Medulla oblongata (tissue), 1 donor: ENCODE data around the gene HDAC4.

ENCODE experiments used
- DNase-seq: peaks from one replicate; pipeline ENCODE4 v3.0.0-alpha.2; 2015; ENCODE audit errors: extremely low spot score

Gene HDAC4

DNA sequence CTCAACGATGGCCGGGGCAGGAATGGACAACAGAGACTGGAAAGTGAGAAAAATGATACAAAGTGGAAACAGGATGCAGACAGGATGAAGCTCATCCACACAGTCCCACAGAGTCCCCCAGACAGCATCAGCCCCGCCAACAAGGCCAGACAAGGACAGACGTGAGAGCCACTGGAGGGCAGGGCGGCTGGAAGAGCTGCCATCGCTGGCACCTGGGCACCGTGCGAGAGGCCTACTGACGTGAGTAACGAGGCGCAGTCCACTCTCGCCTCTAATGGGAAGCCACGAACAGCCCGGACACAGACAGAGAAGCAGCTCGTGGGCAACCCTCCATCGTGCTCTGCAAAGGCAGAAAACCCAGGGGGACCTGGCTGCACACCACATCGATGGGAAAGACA, 17.1 kb downstream of the HDAC4 start:
- no peak for DNase-seq

DNA sequence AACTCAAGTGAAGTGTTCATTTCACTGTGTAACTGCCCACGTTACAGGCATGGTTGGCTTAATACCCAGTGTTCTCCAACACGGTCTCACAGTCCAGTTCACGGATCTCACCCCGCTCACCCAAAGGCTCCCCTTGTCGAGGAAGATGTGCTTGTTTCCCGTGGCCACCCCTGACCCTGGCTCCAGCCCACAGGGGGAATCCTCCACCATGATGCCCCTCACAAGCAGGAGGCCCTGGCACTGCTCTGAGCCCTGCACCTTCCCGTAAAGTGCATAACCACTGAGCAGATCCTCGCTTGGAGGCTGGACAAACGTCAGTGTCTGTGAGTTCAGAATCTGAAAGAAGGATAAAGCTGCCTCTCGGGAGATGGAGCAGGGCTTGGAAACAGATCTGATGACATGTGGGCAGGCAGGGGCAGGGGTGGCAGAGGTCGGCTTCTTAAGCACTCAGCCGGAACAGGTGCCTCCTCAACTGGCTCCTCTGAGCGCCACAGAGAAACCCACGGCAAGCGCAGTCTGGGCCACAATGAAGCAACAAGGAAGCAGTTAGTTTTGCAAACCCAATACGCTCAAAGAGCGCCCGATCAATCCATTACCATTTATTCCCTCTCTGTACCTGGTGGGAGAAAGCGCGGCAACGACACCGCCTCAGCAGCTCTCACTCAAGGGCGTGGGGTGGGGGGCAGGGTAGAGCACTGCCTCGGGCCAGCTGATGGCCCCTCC, 17.6 kb downstream of the HDAC4 start:
- DNase-seq, result no peak

DNA sequence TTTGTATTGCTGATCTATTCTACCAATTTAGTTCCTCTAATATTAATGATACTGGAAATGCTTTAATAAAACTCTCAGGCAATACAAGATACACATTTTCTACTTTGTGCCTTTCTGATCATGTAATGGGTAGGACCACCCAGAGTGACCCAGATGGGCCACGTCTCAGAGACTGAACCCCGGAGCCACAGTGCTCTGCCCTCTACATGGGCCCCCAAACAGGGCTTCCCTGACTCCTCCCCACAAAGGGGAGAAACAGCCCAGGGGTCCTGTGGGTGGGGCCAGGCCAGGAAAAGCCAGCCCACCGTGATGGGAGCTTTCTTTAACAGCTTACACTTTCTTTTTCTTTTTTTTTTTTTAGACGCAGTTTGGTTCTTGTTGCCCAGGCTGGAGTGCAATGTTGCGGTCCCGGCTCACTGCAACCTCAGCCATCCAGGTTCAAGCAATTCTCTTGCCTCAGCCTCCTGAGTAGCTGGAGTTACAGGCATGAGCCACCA, 18.4 kb downstream of the HDAC4 start:
- DNase-seq, result no peak

DNA sequence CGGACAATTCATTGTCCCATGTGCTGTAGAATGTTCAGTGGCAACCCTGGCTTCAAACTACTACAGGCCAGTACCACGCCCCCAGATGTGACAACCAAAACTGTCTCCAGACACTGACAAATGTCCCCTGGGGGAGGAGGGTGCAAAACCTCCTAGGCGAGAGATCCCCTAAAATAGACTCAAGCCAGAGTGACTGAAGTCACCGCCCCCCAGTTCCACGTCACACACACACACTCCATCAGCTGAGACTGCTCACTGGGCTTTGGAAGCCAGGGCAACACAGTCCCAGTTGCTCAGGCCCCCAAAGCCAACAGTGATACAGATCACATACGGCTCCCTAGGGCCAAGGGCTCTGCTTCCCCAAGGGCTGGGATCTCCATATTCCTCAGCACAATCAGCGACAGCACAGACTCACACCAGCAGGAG, 19.1 kb downstream of the HDAC4 start:
- peak; percentile 64 for DNase-seq

DNA sequence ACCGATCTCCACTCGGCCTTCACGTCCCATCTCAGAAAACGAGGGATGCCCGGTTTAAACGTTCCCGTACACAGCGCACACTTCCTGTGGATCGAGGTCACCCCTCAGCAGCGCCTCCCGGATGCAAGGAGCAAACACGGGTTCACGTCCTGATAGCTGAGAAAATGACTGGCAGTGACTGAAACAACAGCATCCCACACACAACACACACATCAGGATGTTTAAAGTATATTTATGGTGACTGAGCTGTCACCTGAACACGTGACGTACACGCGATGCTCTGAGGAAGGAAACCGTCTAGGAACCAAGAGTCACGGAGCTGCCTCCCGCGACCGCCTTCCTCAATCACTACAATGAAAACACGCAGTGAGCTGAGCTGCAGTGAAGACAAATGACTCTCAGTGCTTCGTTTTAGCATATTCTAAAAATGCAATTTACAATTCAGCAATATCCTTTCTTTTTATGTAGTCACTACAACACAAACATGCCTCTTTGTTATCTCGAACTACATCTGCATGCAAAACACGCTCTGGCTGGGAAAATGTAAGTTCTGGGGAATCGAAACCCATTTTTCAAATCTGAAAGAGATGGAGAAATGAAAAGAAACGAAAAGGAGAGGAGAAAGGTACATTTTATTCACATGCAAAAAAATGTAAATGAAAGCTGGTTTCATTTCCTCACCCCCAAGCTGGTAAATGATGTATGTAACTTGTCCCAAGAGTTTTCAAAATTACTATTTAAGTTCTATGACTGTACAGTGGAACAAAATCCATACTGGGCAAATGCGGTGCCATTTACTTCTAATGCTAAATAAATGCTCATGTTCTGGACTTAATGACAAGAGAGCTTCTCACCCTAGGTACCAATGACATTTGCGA, 19.8 kb downstream of the HDAC4 start:
- DNase-seq, result peak; percentile 86

DNA sequence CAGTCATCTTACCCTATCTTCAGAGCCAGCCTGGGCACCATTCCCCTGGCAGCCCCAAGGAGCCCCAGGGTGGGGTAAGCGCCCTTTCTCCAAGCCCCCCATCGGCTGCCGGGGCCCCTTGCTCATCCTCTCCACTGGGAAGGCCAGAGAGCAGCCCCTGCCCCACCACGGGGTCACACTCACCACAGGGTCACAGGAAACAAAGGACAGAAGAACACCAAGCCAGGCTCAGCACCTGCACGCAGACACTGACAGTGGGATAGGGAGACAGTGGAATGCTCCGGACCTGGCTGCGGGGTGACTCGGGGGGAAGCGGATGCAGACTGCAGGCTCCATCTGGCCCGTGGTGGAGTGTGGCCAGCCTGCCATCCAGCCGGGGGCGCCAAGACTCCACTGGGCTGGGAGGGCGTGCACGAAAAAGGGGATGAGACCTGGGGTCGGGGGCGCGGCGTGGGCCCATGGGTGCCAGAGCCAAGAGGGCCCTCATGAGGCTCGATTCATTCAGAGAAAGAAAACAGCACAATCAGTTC, 21.1 kb downstream of the HDAC4 start:
- no peak for DNase-seq

DNA sequence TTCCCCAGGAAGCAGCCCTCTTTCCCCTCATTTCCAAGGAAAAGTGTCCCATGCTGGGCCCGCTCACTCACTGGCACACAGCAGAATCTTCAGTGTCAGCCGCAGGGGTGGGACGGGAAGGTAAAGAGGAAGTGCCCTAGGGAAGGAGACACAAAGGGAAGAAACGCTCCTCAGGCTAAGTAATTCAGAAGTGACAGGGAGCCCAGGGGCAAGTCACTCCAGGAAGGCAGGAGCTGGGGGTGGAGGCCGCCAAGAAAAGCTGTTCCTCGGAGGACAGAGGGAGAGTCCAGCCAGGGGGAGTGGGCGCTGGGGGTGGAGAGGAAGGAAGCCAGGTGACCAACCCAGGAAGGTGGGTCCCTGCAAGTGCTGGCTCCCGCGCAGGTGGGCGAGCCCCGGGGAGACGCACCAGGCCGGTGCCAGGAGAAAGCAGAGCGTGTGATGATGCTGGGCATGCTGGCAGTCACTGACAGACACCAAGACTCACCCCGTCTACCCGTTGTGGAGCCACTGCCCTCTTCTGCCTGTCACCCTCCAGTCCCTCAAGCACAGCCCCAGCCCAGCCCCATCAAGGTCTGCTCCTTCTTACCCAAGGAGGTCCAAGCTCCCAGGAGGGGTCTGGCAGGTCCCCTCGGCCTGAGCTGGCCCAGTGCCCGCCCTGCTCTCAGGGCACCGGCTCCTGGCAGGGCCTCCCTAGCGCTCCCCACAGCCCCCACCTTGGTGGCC, 21.7 kb downstream of the HDAC4 start:
- no peak for DNase-seq

DNA sequence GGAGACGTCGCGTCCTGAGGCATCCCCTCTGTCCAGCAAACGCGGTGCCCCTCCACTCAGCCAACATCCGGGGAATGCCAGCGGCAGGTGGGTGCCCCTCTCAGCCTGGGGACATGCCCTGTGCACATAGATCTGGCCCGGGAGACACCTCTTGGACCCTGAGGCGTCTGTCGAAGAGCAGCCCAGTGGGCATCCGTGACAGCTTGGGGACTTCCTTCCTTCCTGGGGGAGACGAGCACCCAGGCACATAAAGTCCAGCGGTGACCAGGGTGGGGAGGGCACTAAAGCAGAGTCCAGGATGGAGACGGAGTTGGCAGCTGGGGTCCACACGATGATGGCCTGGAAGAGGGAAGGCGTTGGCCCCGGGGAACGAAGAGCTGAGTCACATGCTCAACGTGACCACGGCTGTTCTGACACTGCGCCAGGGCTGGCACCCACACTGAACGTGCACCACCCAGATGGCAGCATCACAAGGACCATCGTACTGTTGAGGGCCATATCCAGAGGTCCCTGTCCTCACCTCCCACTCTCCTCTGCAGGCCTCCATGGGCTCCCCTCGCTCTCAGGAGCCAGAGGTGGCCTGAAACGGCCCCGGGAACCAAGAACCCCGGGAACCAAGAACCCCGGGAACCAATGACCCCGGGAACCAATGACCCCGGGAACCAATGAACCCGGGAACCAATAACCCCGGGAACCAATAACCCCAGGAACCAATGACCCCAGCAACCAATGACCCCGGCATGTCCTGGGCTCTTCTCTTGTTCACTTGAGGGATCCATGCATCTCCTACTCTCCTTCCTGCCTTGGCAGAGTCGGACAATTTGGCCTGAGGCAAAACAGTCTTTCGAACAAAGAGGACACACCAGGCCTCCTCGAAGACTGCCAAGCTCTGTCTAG, 22.6 kb downstream of the HDAC4 start:
- DNase-seq, result no peak

DNA sequence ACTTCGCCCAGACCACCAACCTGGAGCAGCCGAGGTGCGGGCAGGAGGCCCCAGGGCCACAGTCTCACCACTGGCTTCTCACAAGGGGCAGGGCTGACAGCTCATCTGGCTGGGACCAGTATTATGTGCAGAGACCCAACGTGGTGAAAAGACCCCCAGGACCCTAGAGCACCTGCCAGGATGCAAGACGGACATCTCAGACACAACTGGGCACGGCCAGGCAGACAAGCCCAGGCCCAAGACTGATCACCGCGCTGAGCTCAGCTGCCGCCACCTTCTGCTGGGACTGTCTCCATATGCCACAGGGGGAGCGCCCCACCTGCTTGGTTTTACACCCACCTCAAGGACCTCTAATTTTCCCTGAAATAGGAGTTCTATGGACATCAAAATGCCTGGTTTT, 23.2 kb downstream of the HDAC4 start:
- DNase-seq, result no peak

DNA sequence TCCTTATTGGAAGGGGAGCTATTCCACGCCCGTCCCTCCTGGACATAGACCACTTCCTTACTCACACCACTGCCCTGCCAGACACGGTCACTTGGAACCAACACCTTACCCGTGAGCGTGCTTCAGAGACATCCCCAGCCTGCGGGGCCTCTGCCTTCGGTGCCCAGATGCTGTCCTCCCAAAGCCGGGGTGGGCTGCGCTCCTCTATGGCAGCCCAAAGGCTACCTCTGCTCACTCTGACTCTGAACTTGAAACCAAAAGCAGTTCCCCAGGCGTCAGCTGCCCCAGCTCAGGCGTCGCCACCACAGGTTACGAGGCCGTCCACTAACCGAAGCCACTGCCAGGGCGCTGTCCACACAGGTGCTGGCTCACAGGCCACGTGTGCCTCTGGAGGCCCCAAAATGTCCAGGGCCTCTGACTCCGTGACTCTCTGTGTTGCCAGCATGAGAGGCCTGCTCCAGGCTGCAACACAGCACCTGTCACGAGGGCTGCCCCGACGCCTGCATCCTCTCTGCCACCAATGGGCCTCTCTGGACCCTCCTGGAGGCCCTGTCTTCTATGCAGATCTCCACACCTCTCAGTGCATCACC, 23.8 kb downstream of the HDAC4 start:
- DNase-seq, result no peak

DNA sequence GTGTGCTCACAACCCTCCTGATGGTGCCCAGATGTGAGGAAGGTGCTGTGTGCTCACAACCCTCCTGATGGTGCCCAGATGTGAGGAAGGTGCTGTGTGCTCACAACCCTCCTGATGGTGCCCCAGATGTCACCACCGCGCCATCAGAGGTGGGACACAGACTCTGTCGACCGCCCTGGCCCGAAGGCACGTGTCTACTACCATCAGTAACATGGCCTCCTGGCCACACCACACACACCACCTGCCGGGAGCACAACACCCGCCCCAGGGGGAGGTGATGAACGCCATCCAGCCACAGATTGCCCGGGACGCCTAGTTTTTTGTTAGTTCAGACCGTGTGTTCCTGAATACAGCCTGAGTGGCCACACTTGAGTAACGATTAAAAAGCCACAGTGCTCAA, 24.5 kb downstream of the HDAC4 start:
- DNase-seq, result no peak

DNA sequence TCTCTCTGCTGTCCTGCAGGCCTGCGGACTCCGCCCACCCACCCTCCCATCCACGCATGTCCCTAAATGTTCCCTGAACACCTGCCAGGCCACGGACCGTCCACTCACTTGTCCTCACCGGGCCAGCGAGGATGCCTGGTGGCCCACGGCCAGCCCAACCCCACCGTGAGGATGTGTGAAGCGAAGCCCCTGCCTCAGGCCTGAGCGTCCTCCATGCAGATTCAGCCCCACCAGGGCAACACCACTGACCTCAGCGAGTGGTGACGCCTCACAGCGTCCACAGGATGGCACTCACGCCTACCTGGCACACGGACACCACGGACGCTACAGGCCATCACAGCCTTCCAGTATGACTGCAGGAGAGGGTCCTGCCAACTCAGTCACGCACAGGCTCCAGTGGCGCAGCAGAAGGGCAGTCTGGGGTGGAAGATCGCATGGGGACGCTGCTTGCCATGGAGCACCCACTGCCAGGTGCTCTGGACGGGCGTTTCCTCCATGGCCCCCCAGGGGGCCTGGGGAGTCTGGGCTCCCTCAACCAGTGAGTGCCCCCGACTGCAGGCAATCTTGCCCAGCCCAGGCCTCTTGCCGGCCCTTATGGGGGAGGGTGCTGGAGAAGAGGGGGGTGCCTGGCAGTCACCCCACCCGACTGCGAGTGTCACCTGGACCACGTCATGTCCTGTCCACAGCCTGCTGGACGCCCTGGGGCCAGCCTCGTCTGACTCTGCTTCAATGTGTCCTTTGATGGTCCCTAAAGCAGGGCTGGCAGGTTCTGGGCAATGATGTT, 25.4 kb downstream of the HDAC4 start:
- no peak for DNase-seq

DNA sequence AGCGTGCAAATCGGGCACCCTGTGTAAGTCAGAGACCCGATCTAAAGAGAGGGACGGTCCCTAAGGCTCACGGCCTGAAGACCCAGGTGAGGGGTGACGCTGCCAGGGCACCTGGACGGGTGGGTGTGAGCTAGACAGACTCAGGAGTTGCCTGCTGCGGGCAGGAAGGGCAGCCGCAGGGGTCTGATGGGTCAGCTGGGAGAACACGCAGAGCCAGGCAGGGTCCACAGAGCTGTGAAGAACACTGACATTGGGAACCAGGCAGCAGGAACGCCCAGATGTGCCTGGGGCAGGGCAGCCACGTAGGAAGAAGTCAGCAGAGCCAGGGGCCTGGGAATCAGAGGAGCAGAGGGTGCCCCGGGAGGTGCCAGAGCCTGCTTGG, 25.9 kb downstream of the HDAC4 start:
- no peak for DNase-seq

DNA sequence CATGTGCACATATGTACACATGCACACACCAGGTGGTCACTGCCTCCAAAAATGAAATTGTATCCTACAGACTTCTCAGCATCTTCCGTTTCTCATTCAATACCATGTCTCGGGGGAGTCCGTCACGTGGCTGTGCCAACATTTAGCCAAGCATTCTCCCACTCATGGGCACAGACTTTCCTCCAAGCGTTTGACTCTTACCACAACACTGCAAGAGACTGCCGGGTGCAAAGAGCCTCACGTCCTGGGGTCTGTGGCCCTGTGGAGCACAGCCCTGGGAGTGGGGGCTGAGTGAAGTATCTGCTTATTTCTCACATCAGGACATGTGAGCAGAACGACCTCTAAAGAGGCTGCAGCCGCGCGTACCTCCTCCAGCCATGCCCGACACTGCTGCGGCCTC, 28.0 kb downstream of the HDAC4 start:
- no peak for DNase-seq

DNA sequence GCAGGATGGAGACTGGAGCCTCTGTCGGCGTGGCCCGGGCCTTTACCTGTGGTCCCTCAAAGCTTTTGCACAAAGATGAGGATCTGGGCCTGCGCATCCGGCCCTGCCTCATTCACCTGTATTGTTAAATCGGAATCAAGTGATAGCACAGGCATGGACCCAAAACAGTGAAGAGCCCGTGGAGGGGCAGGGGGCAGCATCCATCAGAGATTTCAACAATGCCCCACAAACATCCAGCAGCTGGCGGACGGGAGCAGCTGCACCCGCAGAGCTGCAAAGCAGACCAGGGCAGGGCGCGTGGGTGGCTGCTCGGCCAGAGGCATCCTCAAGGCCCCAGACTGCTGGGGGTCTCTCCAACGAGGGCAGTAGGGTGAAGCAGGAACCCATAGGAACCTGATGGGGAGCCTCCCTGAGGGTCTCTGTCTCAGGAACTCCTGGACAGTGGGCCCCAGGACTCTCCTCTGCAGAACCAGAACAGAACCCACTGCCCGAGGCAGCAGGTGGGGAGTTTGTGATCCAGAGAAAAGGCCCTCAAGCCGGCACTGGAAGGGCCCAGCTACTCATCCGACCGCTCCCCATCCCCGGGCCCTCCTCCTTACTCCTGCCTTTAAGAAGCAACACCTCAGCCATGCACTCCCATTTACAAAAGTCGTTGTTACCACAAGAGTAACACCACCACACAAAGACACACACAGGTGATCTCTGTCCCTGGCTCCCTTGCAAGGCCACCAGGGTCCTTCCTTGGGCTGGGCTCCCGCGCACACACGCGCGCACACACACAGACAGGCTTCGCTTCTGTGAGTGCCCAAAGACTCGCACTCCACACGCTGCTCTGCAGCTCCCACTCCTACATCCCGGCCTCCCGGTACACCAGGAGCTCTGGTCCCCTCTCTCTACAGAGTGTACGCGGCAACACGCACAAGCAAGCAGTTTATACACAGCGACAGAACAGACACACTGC, 28.8 kb downstream of the HDAC4 start:
- no peak for DNase-seq

DNA sequence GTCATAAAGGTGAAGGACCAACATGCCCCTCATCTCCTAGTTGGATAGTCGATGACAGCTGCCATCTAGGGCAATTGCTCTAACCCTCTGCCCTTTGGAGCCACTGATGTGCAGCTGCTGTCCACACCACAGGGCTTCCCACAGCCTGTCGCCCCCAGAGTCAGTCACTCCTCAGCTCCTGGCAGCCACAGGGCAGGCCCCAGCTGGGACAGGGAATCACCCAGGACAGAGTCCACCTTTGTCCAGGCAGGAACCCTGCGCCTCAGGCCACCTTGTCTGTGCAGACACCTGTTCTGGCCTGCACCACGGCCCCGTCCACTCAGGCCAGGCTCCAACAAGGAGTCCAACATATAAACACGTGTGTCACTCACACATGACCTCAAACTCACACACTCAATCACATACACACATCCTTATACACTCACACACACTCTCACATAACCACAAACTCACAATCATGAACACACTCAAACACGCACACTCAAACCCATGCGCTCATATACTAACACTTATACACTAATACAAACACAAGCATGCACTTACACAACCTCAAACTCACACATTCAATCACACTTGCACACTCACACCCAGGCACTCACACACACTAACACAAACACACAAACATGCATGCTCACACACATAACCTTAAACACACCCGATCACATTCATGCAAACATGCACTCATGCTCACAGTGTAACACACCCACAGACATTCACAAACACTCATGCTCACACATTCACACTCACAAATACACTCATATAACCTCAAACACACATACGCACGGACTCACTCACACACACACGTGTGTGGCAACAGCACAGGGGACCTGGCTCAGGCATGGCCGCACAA, 29.7 kb downstream of the HDAC4 start:
- no peak for DNase-seq

DNA sequence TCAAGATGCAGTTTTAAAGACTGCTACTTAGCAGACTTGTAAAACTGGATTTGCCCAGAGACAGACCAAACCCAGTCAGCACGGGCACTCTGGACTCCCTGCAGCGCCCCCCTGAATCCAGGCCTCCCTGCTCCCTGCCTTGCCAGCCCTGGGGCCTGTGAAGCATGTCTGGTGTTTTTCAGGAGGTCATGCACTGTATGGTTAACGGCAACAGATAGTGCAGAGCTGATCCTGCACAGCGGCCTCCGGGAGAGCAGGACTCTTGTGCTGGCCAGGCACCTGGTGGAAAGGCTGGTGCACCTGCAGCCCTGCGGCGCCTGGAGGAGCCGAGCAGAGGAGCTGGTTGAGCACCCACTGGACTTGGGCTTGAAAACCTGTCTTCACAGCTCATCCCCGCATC, 30.4 kb downstream of the HDAC4 start:
- no peak for DNase-seq
